Jurkat, Clone E6-1 (cell line): ENCODE measurements around the gene KIF26A.

Experiments
- DNase-seq: peaks from one replicate; pipeline ENCODE4 v3.0.0-alpha.2; 2011; ENCODE audit warnings: low read depth, low spot score
- H3K4me3 ChIP-seq: 2 replicates; pipeline ENCODE4 v1.5.1; 2011; ENCODE audit warnings: mild to moderate bottlenecking, low read length, control low read depth, moderate library complexity

Gene KIF26A

GRCh38 chr14:104110491-104111209 lies 27.7 kb upstream of the KIF26A start:
- H3K4me3 ChIP-seq: no peak overlapping the region
- DNase-seq: no peak

GRCh38 chr14:104111301-104112112 lies 26.9 kb upstream of the KIF26A start:
- no peak overlapping the region for H3K4me3 ChIP-seq
- no peak for DNase-seq

- no peak overlapping the region for H3K4me3 ChIP-seq
- no peak for DNase-seq
These were observed 26.3 kb upstream of the KIF26A start for GRCh38 chr14:104112113-104112505.

GRCh38 chr14:104112609-104113571 lies 25.5 kb upstream of the KIF26A start:
- H3K4me3 ChIP-seq: no peak overlapping the region
- DNase-seq: no peak

GRCh38 chr14:104113631-104114420 lies 24.6 kb upstream of the KIF26A start:
- no peak overlapping the region for H3K4me3 ChIP-seq

GRCh38 chr14:104114421-104115130 lies 23.8 kb upstream of the KIF26A start:
- no peak overlapping the region for H3K4me3 ChIP-seq
- no peak for DNase-seq

More at GRCh38 chr14:104113631-104114420, 24.6 kb upstream of the KIF26A start:
- DNase-seq: no peak

GRCh38 chr14:104115131-104115600 lies 23.2 kb upstream of the KIF26A start:
- no peak for DNase-seq

GRCh38 chr14:104115691-104116287 lies 22.6 kb upstream of the KIF26A start:
- H3K4me3 ChIP-seq: peak overlapping the region; percentile 40
- no peak for DNase-seq

More at GRCh38 chr14:104115131-104115600, 23.2 kb upstream of the KIF26A start:
- no peak overlapping the region for H3K4me3 ChIP-seq

- H3K4me3 ChIP-seq: peak overlapping the region; percentile 40
- DNase-seq: no peak
These were observed 22.1 kb upstream of the KIF26A start for GRCh38 chr14:104116288-104116755.

GRCh38 chr14:104116756-104117340 lies 21.5 kb upstream of the KIF26A start:
- DNase-seq: no peak
- H3K4me3 ChIP-seq: peak overlapping the region; percentile 40; the same call in 1 of the 2 replicates

GRCh38 chr14:104117341-104118005 lies 20.9 kb upstream of the KIF26A start:
- no peak overlapping the region for H3K4me3 ChIP-seq
- DNase-seq: no peak

GRCh38 chr14:104118006-104118844 lies 20.2 kb upstream of the KIF26A start:
- no peak for DNase-seq
- H3K4me3 ChIP-seq: no peak overlapping the region

- no peak for DNase-seq
- H3K4me3 ChIP-seq: no peak overlapping the region
These were observed 19.3 kb upstream of the KIF26A start for GRCh38 chr14:104119119-104119487.

- H3K4me3 ChIP-seq: no peak overlapping the region
- no peak for DNase-seq
These were observed 18.7 kb upstream of the KIF26A start for GRCh38 chr14:104119488-104120251.

GRCh38 chr14:104120281-104120741 lies 18.1 kb upstream of the KIF26A start:
- no peak for DNase-seq
- no peak overlapping the region for H3K4me3 ChIP-seq
